K562 (cell line): Measurements from ENCODE around the gene CPED1. TPM values are rescaled to one million over a fixed set of nuclear protein-coding genes. Genes with fewer than 3 reads are reported as not detected.

Source experiments
- DMBX1 ChIP-seq: fragments of 250-450 bp; sonication (Bioruptor Pico); IDR thresholded peaks from 2 replicates; pipeline ENCODE4 v1.8.0; 2022; ENCODE audit warnings: inconsistent platforms, mild to moderate bottlenecking, moderate library complexity, borderline replicate concordance
- ELF2 ChIP-seq: fragments of 250-450 bp; sonication (Bioruptor Pico); IDR thresholded peaks from 2 replicates; pipeline ENCODE4 v1.5.0; 2021; ENCODE audit warnings: mild to moderate bottlenecking
- FUS ChIP-seq: fragments of 200-400 bp; formaldehyde crosslinking; optimal IDR thresholded peaks from 2 replicates; pipeline ENCODE3; 2017; ENCODE audit warnings: low read depth, low read length
- MECOM ChIP-seq: fragments of 250-450 bp; sonication (Bioruptor Pico); IDR thresholded peaks from 2 replicates; pipeline ENCODE4 v1.8.0; 2022; ENCODE audit warnings: inconsistent platforms
- MEF2D ChIP-seq: conservative IDR thresholded peaks from 2 replicates; pipeline ENCODE4 v1.6.1; 2016; ENCODE audit warnings: low read depth, missing genetic modification characterization, missing compliant biosample characterization
- NR2C1 ChIP-seq, 2 experiments: fragments of 450-650 bp; IDR thresholded peaks; 2 replicates each; pipeline ENCODE4 v1.6.1; 2017; ENCODE audit warnings: mild to moderate bottlenecking in 2 of 2, antibody characterized with exemption in 1 of 2, inconsistent platforms in 1 of 2, missing compliant biosample characterization in 1 of 2, missing genetic modification characterization in 1 of 2
- SMAD4 ChIP-seq: fragments of 250-450 bp; sonication (Bioruptor Pico); conservative IDR thresholded peaks from 2 replicates; pipeline ENCODE4 v1.8.0; 2021; ENCODE audit warnings: inconsistent platforms, mild to moderate bottlenecking, moderate library complexity
- ZFP36 ChIP-seq: fragments of 150-350 bp; IDR thresholded peaks from 2 replicates; pipeline ENCODE4 v1.6.1; 2018; ENCODE audit warnings: low read length, low read depth; ENCODE audit not compliant: partially characterized antibody
- ZNF76 ChIP-seq: fragments of 250-450 bp; sonication (Bioruptor Pico); IDR thresholded peaks from 2 replicates; pipeline ENCODE4 v1.4.0; 2020; ENCODE audit warnings: mild to moderate bottlenecking, moderate library complexity, borderline replicate concordance
- polyA plus RNA-seq, 8 experiments: library from polyadenylated mRNA; depleted of rRNA in 4 of 8; stranded (reverse) in 5 of 8; unstranded in 3 of 8; fragments of >200 nt; fragmentation: Nextera tagmentation in 2 of 8; fragmentation: Illumina TruSeq in 1 of 8; extraction: Ambion mirVana in 2 of 8; extraction: Trizol in 1 of 8; gene quantifications; 2 replicates each; pipeline versions ENCODE4 v1.2.1 to v1.2.3, GENCODE V29; 2011 to 2014; ENCODE audit warnings: inconsistent platforms in 1 of 8, missing spikeins in 1 of 8
- total RNA-seq, 7 experiments: library from RNA; depleted of rRNA in 6 of 7; stranded (reverse); fragments of >200 nt in 6 of 7; fragmentation: Illumina TruSeq in 2 of 7; extraction: Trizol in 2 of 7; gene quantifications; 2 replicates each; pipeline versions ENCODE4 v1.2.1 to v1.2.3, GENCODE V29; 2011 to 2021; ENCODE audit warnings: low replicate concordance in 1 of 7
- TF ChIP-seq, protein P1 (sequence below): fragments of 450-650 bp; IDR thresholded peaks from 2 replicates; pipeline ENCODE4 v1.6.1; 2017; ENCODE audit warnings: antibody characterized with exemption, mild to moderate bottlenecking
- TF ChIP-seq, protein P2 (sequence below): fragments of 450-650 bp; IDR thresholded peaks from 2 replicates; pipeline ENCODE4 v1.6.1; 2016; ENCODE audit warnings: antibody characterized with exemption
- TF ChIP-seq, protein P3 (sequence below): fragments of 450-650 bp; IDR thresholded peaks from one replicate; pipeline ENCODE4 v1.6.1; 2018; ENCODE audit warnings: mild to moderate bottlenecking, moderate library complexity; ENCODE audit not compliant: partially characterized antibody
- TF ChIP-seq, protein P4 (sequence below): fragments of 250-450 bp; sonication (Bioruptor Pico); IDR thresholded peaks from 2 replicates; pipeline ENCODE4 v1.6.1; 2021; ENCODE audit warnings: mild to moderate bottlenecking
- TF ChIP-seq, protein P5 (sequence below): fragments of 200-800 bp; sonication (Bioruptor generic); IDR thresholded peaks from 2 replicates; pipeline ENCODE4 v1.6.1; 2017; ENCODE audit warnings: missing genetic modification characterization, missing compliant biosample characterization
- TF ChIP-seq, protein P6 (sequence below): sonication (generic); formaldehyde crosslinking; IDR thresholded peaks from 2 replicates; pipeline ENCODE4 v1.8.0; 2022; ENCODE audit warnings: mild to moderate bottlenecking, missing genetic modification reagents
- TF ChIP-seq, protein P7 (sequence below): fragments of 450-650 bp; formaldehyde crosslinking; IDR thresholded peaks from 2 replicates; pipeline ENCODE4 v1.4.0; 2020; ENCODE audit warnings: mild to moderate bottlenecking, moderate library complexity

The CPED1 gene
- total and polyA plus RNA-seq, 9 of the 15 experiments (the other 6 are each of a cell fraction or from before 2014, with no cell fraction given): 195 to 393 (median 290) TPM

DNA sequence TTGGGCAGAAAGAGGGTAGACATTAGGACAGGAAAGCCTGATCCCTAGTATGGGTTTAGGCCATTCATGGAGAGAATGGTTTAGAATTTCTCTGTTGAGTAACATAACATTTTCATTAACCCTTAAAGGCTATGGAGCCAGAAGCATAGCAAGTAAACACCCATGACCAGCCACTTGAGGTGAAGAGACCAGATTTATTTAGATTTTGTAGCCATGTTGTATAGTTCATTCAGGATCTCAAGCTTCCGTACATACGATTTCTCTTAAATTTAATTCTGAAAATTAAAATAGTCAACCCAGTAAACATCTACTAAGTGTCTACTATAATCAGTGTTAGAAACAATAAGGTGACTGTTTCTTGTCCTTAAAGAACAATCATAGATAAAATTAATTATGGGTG lies 51.5 kb downstream of the CPED1 start (continued):
- TF ChIP-seq, protein P1, sequence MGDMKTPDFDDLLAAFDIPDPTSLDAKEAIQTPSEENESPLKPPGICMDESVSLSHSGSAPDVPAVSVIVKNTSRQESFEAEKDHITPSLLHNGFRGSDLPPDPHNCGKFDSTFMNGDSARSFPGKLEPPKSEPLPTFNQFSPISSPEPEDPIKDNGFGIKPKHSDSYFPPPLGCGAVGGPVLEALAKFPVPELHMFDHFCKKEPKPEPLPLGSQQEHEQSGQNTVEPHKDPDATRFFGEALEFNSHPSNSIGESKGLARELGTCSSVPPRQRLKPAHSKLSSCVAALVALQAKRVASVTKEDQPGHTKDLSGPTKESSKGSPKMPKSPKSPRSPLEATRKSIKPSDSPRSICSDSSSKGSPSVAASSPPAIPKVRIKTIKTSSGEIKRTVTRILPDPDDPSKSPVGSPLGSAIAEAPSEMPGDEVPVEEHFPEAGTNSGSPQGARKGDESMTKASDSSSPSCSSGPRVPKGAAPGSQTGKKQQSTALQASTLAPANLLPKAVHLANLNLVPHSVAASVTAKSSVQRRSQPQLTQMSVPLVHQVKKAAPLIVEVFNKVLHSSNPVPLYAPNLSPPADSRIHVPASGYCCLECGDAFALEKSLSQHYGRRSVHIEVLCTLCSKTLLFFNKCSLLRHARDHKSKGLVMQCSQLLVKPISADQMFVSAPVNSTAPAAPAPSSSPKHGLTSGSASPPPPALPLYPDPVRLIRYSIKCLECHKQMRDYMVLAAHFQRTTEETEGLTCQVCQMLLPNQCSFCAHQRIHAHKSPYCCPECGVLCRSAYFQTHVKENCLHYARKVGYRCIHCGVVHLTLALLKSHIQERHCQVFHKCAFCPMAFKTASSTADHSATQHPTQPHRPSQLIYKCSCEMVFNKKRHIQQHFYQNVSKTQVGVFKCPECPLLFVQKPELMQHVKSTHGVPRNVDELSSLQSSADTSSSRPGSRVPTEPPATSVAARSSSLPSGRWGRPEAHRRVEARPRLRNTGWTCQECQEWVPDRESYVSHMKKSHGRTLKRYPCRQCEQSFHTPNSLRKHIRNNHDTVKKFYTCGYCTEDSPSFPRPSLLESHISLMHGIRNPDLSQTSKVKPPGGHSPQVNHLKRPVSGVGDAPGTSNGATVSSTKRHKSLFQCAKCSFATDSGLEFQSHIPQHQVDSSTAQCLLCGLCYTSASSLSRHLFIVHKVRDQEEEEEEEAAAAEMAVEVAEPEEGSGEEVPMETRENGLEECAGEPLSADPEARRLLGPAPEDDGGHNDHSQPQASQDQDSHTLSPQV: peak; percentile 38; the same call in 1 of the 2 replicates
- TF ChIP-seq FUS: no peak
- TF ChIP-seq, protein P2, sequence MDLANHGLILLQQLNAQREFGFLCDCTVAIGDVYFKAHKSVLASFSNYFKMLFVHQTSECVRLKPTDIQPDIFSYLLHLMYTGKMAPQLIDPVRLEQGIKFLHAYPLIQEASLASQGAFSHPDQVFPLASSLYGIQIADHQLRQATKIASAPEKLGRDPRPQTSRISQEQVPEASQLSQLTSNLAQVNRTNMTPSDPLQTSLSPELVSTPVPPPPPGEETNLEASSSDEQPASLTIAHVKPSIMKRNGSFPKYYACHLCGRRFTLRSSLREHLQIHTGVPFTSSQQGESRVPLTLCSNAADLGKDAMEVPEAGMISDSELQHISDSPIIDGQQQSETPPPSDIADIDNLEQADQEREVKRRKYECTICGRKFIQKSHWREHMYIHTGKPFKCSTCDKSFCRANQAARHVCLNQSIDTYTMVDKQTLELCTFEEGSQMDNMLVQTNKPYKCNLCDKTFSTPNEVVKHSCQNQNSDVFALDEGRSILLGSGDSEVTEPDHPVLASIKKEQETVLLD: no peak
- 0 out of 2 replicates have a peak, but pooled peaks have one; percentile 6 for TF ChIP-seq ELF2 (CRISPR knock-in tag)
- TF ChIP-seq, protein P3, sequence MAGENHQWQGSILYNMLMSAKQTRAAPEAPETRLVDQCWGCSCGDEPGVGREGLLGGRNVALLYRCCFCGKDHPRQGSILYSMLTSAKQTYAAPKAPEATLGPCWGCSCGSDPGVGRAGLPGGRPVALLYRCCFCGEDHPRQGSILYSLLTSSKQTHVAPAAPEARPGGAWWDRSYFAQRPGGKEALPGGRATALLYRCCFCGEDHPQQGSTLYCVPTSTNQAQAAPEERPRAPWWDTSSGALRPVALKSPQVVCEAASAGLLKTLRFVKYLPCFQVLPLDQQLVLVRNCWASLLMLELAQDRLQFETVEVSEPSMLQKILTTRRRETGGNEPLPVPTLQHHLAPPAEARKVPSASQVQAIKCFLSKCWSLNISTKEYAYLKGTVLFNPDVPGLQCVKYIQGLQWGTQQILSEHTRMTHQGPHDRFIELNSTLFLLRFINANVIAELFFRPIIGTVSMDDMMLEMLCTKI: no peak
- TF ChIP-seq NR2C1 (IDR thresholded peaks at IDR 0.05): no peak
- TF ChIP-seq NR2C1 (tag; IDR thresholded peaks at IDR 0.05): peak; percentile 34; the same call in 1 of the 2 replicates
- TF ChIP-seq, protein P4, sequence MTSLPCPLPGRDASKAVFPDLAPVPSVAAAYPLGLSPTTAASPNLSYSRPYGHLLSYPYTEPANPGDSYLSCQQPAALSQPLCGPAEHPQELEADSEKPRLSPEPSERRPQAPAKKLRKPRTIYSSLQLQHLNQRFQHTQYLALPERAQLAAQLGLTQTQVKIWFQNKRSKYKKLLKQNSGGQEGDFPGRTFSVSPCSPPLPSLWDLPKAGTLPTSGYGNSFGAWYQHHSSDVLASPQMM (CRISPR knock-in tag): no peak
- TF ChIP-seq, protein P5, sequence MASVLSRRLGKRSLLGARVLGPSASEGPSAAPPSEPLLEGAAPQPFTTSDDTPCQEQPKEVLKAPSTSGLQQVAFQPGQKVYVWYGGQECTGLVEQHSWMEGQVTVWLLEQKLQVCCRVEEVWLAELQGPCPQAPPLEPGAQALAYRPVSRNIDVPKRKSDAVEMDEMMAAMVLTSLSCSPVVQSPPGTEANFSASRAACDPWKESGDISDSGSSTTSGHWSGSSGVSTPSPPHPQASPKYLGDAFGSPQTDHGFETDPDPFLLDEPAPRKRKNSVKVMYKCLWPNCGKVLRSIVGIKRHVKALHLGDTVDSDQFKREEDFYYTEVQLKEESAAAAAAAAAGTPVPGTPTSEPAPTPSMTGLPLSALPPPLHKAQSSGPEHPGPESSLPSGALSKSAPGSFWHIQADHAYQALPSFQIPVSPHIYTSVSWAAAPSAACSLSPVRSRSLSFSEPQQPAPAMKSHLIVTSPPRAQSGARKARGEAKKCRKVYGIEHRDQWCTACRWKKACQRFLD: peak; percentile 77; the same call in 1 of the 2 replicates
- peak; percentile 64; the same call in 1 of the 2 replicates for TF ChIP-seq MEF2D
- TF ChIP-seq ZFP36: no peak
- TF ChIP-seq MECOM (CRISPR knock-in tag): peak; percentile 49; the same call in 1 of the 2 replicates
- peak; percentile 71 for TF ChIP-seq SMAD4
- peak; percentile 89 for TF ChIP-seq DMBX1 (CRISPR knock-in tag)
- peak; percentile 50; the same call in 1 of the 2 replicates for TF ChIP-seq ZNF76
- TF ChIP-seq, protein P6, sequence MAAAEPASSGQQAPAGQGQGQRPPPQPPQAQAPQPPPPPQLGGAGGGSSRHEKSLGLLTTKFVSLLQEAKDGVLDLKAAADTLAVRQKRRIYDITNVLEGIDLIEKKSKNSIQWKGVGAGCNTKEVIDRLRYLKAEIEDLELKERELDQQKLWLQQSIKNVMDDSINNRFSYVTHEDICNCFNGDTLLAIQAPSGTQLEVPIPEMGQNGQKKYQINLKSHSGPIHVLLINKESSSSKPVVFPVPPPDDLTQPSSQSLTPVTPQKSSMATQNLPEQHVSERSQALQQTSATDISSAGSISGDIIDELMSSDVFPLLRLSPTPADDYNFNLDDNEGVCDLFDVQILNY (CRISPR knock-in tag): no peak
- TF ChIP-seq, protein P7, sequence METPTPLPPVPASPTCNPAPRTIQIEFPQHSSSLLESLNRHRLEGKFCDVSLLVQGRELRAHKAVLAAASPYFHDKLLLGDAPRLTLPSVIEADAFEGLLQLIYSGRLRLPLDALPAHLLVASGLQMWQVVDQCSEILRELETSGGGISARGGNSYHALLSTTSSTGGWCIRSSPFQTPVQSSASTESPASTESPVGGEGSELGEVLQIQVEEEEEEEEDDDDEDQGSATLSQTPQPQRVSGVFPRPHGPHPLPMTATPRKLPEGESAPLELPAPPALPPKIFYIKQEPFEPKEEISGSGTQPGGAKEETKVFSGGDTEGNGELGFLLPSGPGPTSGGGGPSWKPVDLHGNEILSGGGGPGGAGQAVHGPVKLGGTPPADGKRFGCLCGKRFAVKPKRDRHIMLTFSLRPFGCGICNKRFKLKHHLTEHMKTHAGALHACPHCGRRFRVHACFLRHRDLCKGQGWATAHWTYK (CRISPR knock-in tag): 0 out of 2 replicates have a peak, but pooled peaks have one; percentile 24
